ENCODE data around the gene SLC14A1. TPM values are rescaled to one million over a fixed set of nuclear protein-coding genes. Genes with fewer than 3 reads are reported as not detected.
A peak's percentile ranks its signal among the peaks of the same experiment; 100 is the strongest.

SLC14A1 gene
- total and polyA plus RNA-seq, 2 experiments from 2014 or later = 0.29 to 0.54 TPM

DNA sequence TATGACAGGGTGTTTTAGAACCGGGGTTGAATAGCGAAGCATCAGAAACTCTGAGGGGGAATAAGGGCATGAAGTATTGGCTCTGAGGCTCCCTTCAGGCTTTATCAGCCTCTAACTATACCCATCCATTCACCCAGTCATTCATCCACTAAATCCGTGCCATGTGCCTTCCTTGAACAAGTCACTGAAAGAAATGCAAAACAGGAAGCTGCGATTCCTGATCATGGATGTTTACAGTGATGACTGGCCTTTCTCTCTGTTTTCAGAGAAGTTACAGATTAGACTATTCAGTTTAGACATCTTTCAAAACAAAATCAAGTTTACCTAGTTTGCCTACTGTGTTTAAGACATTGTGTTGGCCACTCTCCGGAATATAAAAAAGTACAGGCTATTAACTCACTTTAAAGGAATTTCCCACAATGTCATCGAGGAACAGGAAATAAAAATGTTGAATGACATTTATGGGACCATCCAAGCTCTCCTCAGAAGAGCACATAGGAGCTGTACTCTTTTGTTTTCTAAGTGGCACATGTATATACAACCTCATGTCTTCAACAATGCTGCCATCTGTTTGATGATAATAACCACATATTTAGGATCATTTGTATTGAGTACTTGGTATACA is 43.8 kb upstream of the SLC14A1 start:
- Histone ChIP-seq H3K27me3 (replicated peaks; ENCODE audit: insufficient read depth) (no peaks in the 10 kb centered on the region), H2AFZ (no peak overlapping the region), H3K36me3 (ENCODE audit: low read depth) (no peaks in the 10 kb centered on the region), H3K79me2 (ENCODE audit: insufficient read depth) (no peaks in the 10 kb centered on the region), H3K4me3 (no peak overlapping the region), H3K27ac (no peak overlapping the region), H3K9ac (no peak overlapping the region), H3F3A (ENCODE audit: insufficient read depth) (peaks cover 23% of the 10 kb centered on the region), H3K9me2 (ENCODE audit: insufficient read depth) (no peaks in the 10 kb centered on the region), H4K20me1 (ENCODE audit: insufficient read depth) (no peaks in the 10 kb centered on the region), H3K4me2 (ENCODE audit: unreplicated experiment) (no peak overlapping the region), H3K9me3 (ENCODE audit: low read depth) (no peaks in the 10 kb centered on the region), H3K4me1 (ENCODE audit: insufficient read depth) (peaks cover 23% of the 10 kb centered on the region)
- no peak for DNase-seq
- in situ Hi-C loops (cut with MboI) = no loop called here
- no peak for TF ChIP-seq EZH2phosphoT487 (IDR thresholded peaks at IDR 0.05; ENCODE audit: insufficient read depth, low read depth)
- TF ChIP-seq EZH2 (IDR thresholded peaks at IDR 0.05; ENCODE audit: insufficient read depth, poor library complexity, severe bottlenecking) = no peak
- WGBS, 2 experiments (ENCODE audit: low coverage in 1 of 2, low lambda C conversion rate in 2 of 2, missing lambda C conversion rate in 2 of 2) = 78 to 81% methylated on average over 6 of the region's 6 CpGs

DNA sequence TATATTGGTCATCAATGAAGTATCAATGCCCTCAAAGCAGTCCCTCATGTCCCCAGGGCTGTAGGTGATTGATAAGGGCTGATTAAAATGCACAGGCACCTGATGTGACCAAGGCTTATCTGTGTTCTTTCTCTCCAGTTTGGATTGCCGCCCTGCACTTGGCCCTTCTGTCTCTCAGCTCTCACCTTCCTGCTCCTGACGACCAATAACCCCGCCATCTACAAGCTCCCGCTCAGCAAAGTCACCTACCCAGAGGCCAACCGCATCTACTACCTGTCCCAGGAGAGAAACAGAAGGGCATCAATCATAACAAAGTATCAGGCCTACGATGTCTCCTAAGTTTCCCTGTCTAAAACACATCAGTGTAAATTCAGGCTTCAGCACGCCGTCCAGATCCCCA is 41.8 kb upstream of the SLC14A1 start:
- TF ChIP-seq EZH2phosphoT487 (IDR thresholded peaks at IDR 0.05; ENCODE audit: insufficient read depth, low read depth) (no peak), EZH2 (IDR thresholded peaks at IDR 0.05; ENCODE audit: insufficient read depth, poor library complexity, severe bottlenecking) (no peak)
- Histone ChIP-seq H3K9me2 (ENCODE audit: insufficient read depth) (no peaks in the 10 kb centered on the region), H3K9me3 (ENCODE audit: low read depth) (no peaks in the 10 kb centered on the region), H3K4me1 (ENCODE audit: insufficient read depth) (peaks cover 26% of the 10 kb centered on the region), H3K79me2 (ENCODE audit: insufficient read depth) (no peaks in the 10 kb centered on the region), H3K4me3 (no peak overlapping the region), H3F3A (ENCODE audit: insufficient read depth) (peaks cover 30% of the 10 kb centered on the region), H3K27ac (no peak overlapping the region), H3K36me3 (ENCODE audit: low read depth) (no peaks in the 10 kb centered on the region), H3K9ac (no peak overlapping the region), H3K27me3 (replicated peaks; ENCODE audit: insufficient read depth) (no peaks in the 10 kb centered on the region), H3K4me2 (ENCODE audit: unreplicated experiment) (no peak overlapping the region), H2AFZ (no peak overlapping the region), H4K20me1 (ENCODE audit: insufficient read depth) (no peaks in the 10 kb centered on the region)
- 87 to 95% methylated on average over 8 of the region's 8 CpGs for WGBS, 2 experiments (ENCODE audit: low coverage in 1 of 2, low lambda C conversion rate in 2 of 2, missing lambda C conversion rate in 2 of 2)
- in situ Hi-C loops (cut with MboI) = no loop called here
- no peak for DNase-seq

DNA sequence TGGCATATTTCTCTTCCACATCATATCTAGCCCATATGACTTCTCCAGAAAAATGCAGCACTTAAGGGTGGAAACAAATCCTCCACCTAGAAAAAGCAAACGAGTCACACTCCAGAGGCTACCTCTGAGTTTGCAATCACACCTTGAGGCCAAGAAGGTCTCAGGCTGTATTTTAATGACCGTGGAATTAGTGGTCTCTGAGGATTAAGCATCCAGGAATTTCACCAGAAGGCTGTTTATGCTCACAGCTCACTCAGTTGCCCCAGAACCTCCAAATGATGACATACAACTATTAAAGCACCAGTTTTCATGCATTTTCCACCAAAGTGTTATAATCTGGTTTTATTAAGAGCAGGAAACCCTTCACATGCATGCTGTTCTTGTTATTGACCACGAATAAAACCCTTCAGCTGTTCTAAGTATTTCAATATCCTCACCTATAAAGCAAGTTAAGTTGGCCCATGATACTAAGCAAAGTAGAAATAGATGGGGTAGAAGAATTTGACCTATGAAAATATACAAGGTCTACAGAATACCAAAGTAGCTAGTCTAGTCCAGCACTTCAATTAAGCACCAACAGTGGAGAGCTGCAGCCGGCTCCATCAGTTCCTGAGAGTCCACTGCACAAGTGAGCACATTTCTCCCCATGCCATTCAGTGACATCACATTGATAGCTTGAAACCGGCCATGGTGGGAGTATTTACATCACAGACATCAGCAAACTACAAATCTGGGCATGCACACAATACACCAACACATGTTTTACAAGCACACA is 39.5 kb upstream of the SLC14A1 start:
- Histone ChIP-seq H3K9me2 (ENCODE audit: insufficient read depth) (no peaks in the 10 kb centered on the region), H3F3A (ENCODE audit: insufficient read depth) (peaks cover 30% of the 10 kb centered on the region), H3K9ac (0 out of 2 replicates have a peak overlapping the region, but pooled peaks have one; percentile 10), H3K4me3 (no peak overlapping the region), H3K79me2 (ENCODE audit: insufficient read depth) (no peaks in the 10 kb centered on the region), H3K36me3 (ENCODE audit: low read depth) (no peaks in the 10 kb centered on the region), H4K20me1 (ENCODE audit: insufficient read depth) (no peaks in the 10 kb centered on the region), H3K4me2 (ENCODE audit: unreplicated experiment) (peak overlapping the region; percentile 55), H3K4me1 (ENCODE audit: insufficient read depth) (peaks cover 26% of the 10 kb centered on the region), H3K9me3 (ENCODE audit: low read depth) (no peaks in the 10 kb centered on the region), H2AFZ (peak overlapping the region; percentile 13; the same call in 1 of the 2 replicates), H3K27ac (peak overlapping the region; percentile 73), H3K27me3 (replicated peaks; ENCODE audit: insufficient read depth) (no peaks in the 10 kb centered on the region)
- 34 to 41% methylated on average over 5 of the region's 5 CpGs for WGBS, 2 experiments (ENCODE audit: low coverage in 1 of 2, low lambda C conversion rate in 2 of 2, missing lambda C conversion rate in 2 of 2)
- DNase-seq = peak; percentile 86
- TF ChIP-seq EZH2 (IDR thresholded peaks at IDR 0.05; ENCODE audit: insufficient read depth, poor library complexity, severe bottlenecking) (no peak), EZH2phosphoT487 (IDR thresholded peaks at IDR 0.05; ENCODE audit: insufficient read depth, low read depth) (no peak)
- in situ Hi-C loops (cut with MboI) = no loop called here

DNA sequence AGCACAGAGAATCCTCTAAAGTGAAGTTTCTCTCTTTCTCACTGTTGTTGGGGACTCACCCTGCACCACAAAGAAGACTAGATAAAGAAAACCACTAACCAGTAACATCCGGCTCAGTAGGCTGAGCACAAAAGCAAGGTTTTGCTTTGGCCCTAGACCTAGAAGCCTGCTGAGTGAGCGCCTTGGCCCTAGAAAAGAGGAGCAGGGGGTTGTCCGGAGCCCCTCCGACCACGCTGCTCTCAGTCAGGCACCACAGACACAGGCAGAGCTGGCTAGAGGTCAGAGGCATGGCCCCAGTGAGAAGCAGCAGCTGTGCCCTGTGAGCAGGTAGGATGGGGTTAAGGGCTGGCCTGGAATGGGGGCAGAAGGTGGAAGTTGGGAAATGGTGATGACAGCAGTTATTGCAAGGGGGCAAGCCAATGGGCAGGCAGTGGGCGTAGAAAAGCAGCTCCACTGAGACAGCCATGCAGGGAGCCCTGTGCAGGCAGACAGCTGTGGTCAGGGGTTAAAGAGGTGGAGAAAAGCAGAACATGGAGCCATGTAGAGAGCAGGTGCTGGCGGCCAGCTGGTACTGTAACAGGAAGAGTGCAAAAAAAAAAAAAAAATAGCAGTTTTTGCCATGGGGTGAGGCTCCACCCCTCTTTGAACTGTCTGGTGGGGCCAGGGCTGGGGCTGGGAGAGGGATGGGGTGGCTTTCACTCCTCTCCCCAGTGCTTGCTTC is 36.9 kb upstream of the SLC14A1 start:
- TF ChIP-seq EZH2 (IDR thresholded peaks at IDR 0.05; ENCODE audit: insufficient read depth, poor library complexity, severe bottlenecking) (no peak), EZH2phosphoT487 (IDR thresholded peaks at IDR 0.05; ENCODE audit: insufficient read depth, low read depth) (no peak)
- WGBS, 2 experiments (ENCODE audit: low coverage in 1 of 2, low lambda C conversion rate in 2 of 2, missing lambda C conversion rate in 2 of 2) = 81 to 84% methylated on average over 7 of the region's 7 CpGs

More for the DNA sequence above, 36.9 kb upstream of the SLC14A1 start:
- Histone ChIP-seq H3K4me3 (no peak overlapping the region), H4K20me1 (ENCODE audit: insufficient read depth) (no peaks in the 10 kb centered on the region), H3K27me3 (replicated peaks; ENCODE audit: insufficient read depth) (no peaks in the 10 kb centered on the region), H3K4me2 (ENCODE audit: unreplicated experiment) (no peak overlapping the region), H3K9ac (no peak overlapping the region), H3K9me3 (ENCODE audit: low read depth) (no peaks in the 10 kb centered on the region), H3K4me1 (ENCODE audit: insufficient read depth) (peaks cover 26% of the 10 kb centered on the region), H3F3A (ENCODE audit: insufficient read depth) (peaks cover 30% of the 10 kb centered on the region), H3K27ac (no peak overlapping the region), H3K79me2 (ENCODE audit: insufficient read depth) (no peaks in the 10 kb centered on the region), H3K36me3 (ENCODE audit: low read depth) (no peaks in the 10 kb centered on the region), H2AFZ (no peak overlapping the region), H3K9me2 (ENCODE audit: insufficient read depth) (no peaks in the 10 kb centered on the region)
- in situ Hi-C loops (cut with MboI) = no loop called here
- DNase-seq = no peak
